Urinary bladder (tissue), 4 donors: ENCODE measurements around the gene SETDB2. TPM values are rescaled to one million over a fixed set of nuclear protein-coding genes. Genes with fewer than 3 reads are reported as not detected.

Source experiments
- DNase-seq: peaks from one replicate; pipeline ENCODE4 v3.0.0-alpha.2; 2015; ENCODE audit errors: extremely low spot score
- H3K27ac ChIP-seq: one replicate; pipeline ENCODE4 v1.5.1; 2013; ENCODE audit warnings: low read depth, mild to moderate bottlenecking, moderate library complexity
- H3K36me3 ChIP-seq: one replicate; pipeline ENCODE4 v1.6.1; 2013; ENCODE audit warnings: mild to moderate bottlenecking, moderate library complexity; ENCODE audit not compliant: insufficient read depth
- H3K4me1 ChIP-seq: one replicate; pipeline ENCODE4 v1.6.1; 2013; ENCODE audit warnings: mild to moderate bottlenecking, moderate library complexity; ENCODE audit not compliant: insufficient read depth
- H3K4me3 ChIP-seq: one replicate; pipeline ENCODE4 v1.5.1; 2013; ENCODE audit warnings: low read depth, low read length
- WGBS: extraction: QIAGEN DNeasy Blood & Tissue Kit; methylation state at CpG from one replicate; pipeline ENCODE4 v1.1.7; 2013; 5-methylcytosine and 5-hydroxymethylcytosine counted together
- polyA plus RNA-seq: library from polyadenylated mRNA; stranded (reverse); fragments of 200-250 nt; gene quantifications from one replicate; pipeline ENCODE4 v1.2.3, GENCODE V29; 2013
- total RNA-seq: library from RNA; depleted of rRNA; stranded (reverse); fragments of >200 nt; gene quantifications from one replicate; pipeline ENCODE4 v1.2.3, GENCODE V29; 2014
- donor health status: healthy with polysubstance abuse.
- donor health status: healthy.

The SETDB2 gene
- total and polyA plus RNA-seq, 2 donors, result 5.9 to 26.1 TPM

- Histone ChIP-seq H3K4me1 (no peaks in the 10 kb centered on the region), H3K4me3 (no peak overlapping the region), H3K27ac (no peak overlapping the region), H3K36me3 (no peaks in the 10 kb centered on the region)
- WGBS, result 96% methylated on average over 5 of the region's 5 CpGs
- DNase-seq, result no peak
Observed at GRCh38 chr13:49411353-49411752, 32.7 kb upstream of the SETDB2 start.

GRCh38 chr13:49412749-49413148 lies 31.3 kb upstream of the SETDB2 start:
- H3K36me3 ChIP-seq, result no peaks in the 10 kb centered on the region
- no peak for DNase-seq
- WGBS, result 68% methylated on average over 2 of the region's 2 CpGs
- no peak overlapping the region for H3K27ac ChIP-seq
- no peak overlapping the region for H3K4me3 ChIP-seq
- H3K4me1 ChIP-seq, result no peaks in the 10 kb centered on the region

- H3K27ac ChIP-seq, result no peak overlapping the region
- no peaks in the 10 kb centered on the region for H3K36me3 ChIP-seq
- no peaks in the 10 kb centered on the region for H3K4me1 ChIP-seq
- no peak overlapping the region for H3K4me3 ChIP-seq
- 88% methylated on average over 3 of the region's 3 CpGs for WGBS
- no peak for DNase-seq
Observed at GRCh38 chr13:49417161-49417560, 26.9 kb upstream of the SETDB2 start.

- DNase-seq, result no peak
- H3K36me3 ChIP-seq, result no peaks in the 10 kb centered on the region
- H3K4me3 ChIP-seq, result no peak overlapping the region
- no peak overlapping the region for H3K27ac ChIP-seq
- no peaks in the 10 kb centered on the region for H3K4me1 ChIP-seq
- 95% methylated on average over 1 of the region's 1 CpG for WGBS
Observed at GRCh38 chr13:49418206-49418605, 25.9 kb upstream of the SETDB2 start.

GRCh38 chr13:49419276-49419675 lies 24.8 kb upstream of the SETDB2 start:
- WGBS, result 89% methylated on average over 3 of the region's 3 CpGs
- no peak overlapping the region for H3K4me3 ChIP-seq
- no peak overlapping the region for H3K27ac ChIP-seq
- H3K4me1 ChIP-seq, result no peaks in the 10 kb centered on the region
- DNase-seq, result no peak
- H3K36me3 ChIP-seq, result no peaks in the 10 kb centered on the region

GRCh38 chr13:49421391-49421790 lies 22.7 kb upstream of the SETDB2 start:
- Histone ChIP-seq H3K27ac (no peak overlapping the region), H3K4me3 (no peak overlapping the region), H3K36me3 (no peaks in the 10 kb centered on the region), H3K4me1 (no peaks in the 10 kb centered on the region)
- DNase-seq, result no peak
- 89% methylated on average over 3 of the region's 3 CpGs for WGBS

- no peaks in the 10 kb centered on the region for H3K4me1 ChIP-seq
- no peak overlapping the region for H3K4me3 ChIP-seq
- 76% methylated on average over 7 of the region's 7 CpGs for WGBS
- no peak overlapping the region for H3K27ac ChIP-seq
- no peak for DNase-seq
- H3K36me3 ChIP-seq, result no peaks in the 10 kb centered on the region
Observed at GRCh38 chr13:49424011-49424560, 20.0 kb upstream of the SETDB2 start.

- over 99% methylated on average over 2 of the region's 2 CpGs for WGBS
- Histone ChIP-seq H3K4me3 (no peak overlapping the region), H3K27ac (no peak overlapping the region), H3K36me3 (no peaks in the 10 kb centered on the region), H3K4me1 (no peaks in the 10 kb centered on the region)
- no peak for DNase-seq
Observed at GRCh38 chr13:49428041-49428763, 15.9 kb upstream of the SETDB2 start.

- H3K4me1 ChIP-seq, result no peaks in the 10 kb centered on the region
- peaks cover 2% of the 10 kb centered on the region for H3K36me3 ChIP-seq
- WGBS, result 98% methylated on average over 1 of the region's 1 CpG
- H3K27ac ChIP-seq, result no peak overlapping the region
- H3K4me3 ChIP-seq, result no peak overlapping the region
- no peak for DNase-seq
Observed at GRCh38 chr13:49429121-49429520, 15.0 kb upstream of the SETDB2 start.

GRCh38 chr13:49435992-49436391 lies 8.1 kb upstream of the SETDB2 start:
- H3K4me1 ChIP-seq, result no peaks in the 10 kb centered on the region
- no peak overlapping the region for H3K27ac ChIP-seq
- peaks cover 2% of the 10 kb centered on the region for H3K36me3 ChIP-seq
- WGBS, result 52% methylated on average over 1 of the region's 1 CpG
- DNase-seq, result no peak
- H3K4me3 ChIP-seq, result no peak overlapping the region

- Histone ChIP-seq H3K36me3 (peaks cover 2% of the 10 kb centered on the region), H3K4me1 (no peaks in the 10 kb centered on the region), H3K27ac (no peak overlapping the region), H3K4me3 (no peak overlapping the region)
- DNase-seq, result no peak
- WGBS, result 43% methylated on average over 3 of the region's 3 CpGs
Observed at GRCh38 chr13:49436890-49437289, 7.2 kb upstream of the SETDB2 start.

- 87% methylated on average over 7 of the region's 7 CpGs for WGBS
- Histone ChIP-seq H3K4me3 (no peak overlapping the region), H3K27ac (no peak overlapping the region), H3K36me3 (peaks cover 2% of the 10 kb centered on the region), H3K4me1 (no peaks in the 10 kb centered on the region)
- no peak for DNase-seq
Observed at GRCh38 chr13:49437705-49438104, 6.4 kb upstream of the SETDB2 start.

- Histone ChIP-seq H3K27ac (no peak overlapping the region), H3K4me3 (no peak overlapping the region), H3K4me1 (no peaks in the 10 kb centered on the region), H3K36me3 (no peaks in the 10 kb centered on the region)
- DNase-seq, result no peak
- 84% methylated on average over 2 of the region's 2 CpGs for WGBS
Observed at GRCh38 chr13:49439609-49440008, 4.5 kb upstream of the SETDB2 start.

GRCh38 chr13:49441312-49441711 lies 2.8 kb upstream of the SETDB2 start:
- Histone ChIP-seq H3K4me1 (no peaks in the 10 kb centered on the region), H3K4me3 (no peak overlapping the region), H3K27ac (no peak overlapping the region), H3K36me3 (no peaks in the 10 kb centered on the region)
- WGBS, result 94% methylated on average over 3 of the region's 3 CpGs
- DNase-seq, result no peak
